ENCODE data around the gene TTC34.

The TTC34 gene

DNA sequence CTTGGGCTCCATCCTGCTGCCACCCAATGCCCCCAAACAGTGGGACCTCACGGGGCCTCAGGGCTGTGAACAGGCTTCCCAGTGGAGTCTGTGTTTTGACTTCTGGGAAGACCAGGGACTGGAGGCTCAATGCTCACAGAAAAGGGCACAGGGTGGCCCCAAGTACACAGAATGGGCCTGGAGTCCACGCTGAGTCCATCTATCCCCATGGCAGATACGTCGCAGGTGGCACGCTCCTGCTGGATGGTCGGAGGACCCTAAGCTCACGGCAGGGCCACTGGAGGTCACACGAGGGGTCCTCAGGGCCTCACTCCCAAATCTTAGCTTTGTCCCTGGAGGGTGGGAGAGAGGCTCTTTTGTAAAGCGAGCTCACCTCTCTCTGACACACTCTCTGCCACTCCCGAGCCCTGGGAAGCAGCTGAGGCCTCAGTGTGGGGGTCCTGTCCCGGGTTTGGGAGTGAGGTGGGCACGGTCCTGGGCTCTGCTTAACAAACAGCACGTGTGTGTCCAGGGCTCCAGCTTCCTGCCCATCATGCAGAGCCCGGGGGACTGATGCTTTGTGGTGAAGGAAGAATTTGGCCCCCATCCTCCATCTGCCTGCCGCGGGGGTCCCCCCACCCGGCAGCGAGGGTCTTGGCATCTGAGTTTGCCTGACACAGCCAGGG is 27.2 kb upstream of the TTC34 start:
- no peak for DNase-seq (ENCODE audit: low read depth)
- TF ChIP-seq, protein P1, sequence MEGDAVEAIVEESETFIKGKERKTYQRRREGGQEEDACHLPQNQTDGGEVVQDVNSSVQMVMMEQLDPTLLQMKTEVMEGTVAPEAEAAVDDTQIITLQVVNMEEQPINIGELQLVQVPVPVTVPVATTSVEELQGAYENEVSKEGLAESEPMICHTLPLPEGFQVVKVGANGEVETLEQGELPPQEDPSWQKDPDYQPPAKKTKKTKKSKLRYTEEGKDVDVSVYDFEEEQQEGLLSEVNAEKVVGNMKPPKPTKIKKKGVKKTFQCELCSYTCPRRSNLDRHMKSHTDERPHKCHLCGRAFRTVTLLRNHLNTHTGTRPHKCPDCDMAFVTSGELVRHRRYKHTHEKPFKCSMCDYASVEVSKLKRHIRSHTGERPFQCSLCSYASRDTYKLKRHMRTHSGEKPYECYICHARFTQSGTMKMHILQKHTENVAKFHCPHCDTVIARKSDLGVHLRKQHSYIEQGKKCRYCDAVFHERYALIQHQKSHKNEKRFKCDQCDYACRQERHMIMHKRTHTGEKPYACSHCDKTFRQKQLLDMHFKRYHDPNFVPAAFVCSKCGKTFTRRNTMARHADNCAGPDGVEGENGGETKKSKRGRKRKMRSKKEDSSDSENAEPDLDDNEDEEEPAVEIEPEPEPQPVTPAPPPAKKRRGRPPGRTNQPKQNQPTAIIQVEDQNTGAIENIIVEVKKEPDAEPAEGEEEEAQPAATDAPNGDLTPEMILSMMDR (IDR thresholded peaks at IDR 0.05; ENCODE audit: control insufficient read depth, insufficient read depth, low read depth, low read length, missing control alignments): no peak

DNA sequence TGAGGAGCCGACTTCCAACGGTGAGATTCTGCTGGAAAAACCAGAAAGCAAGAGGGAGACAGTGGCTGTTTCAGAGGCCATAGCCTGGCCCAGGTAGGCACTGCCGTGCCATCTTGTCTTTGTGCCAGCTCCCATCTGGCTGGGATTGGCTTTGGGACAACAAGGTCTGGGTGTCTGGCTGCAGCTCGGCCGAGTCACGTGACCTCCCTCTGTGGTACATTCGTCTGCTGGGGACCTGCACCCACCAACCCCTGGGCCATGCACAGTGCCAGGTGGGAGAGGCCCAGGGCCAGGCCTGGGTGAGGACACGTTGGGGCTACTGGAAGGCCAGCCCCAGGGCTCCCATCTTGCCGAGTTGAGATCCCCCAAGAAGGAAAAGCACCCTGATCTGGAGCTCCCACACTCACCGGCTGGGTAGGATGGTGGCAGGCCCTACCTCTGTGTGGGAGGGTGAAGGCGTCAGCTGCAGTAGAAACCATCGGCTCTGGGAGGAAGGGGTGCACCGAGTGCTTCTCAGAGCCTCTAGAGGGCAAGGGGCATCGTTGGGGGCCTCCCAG is 25.3 kb upstream of the TTC34 start:
- TF ChIP-seq, protein P1 (IDR thresholded peaks at IDR 0.05; ENCODE audit: control insufficient read depth, insufficient read depth, low read depth, low read length, missing control alignments): no peak
- no peak for DNase-seq (ENCODE audit: low read depth)
- H3K4me3 ChIP-seq (ENCODE audit: control insufficient read depth, low read depth, low read length): no peak overlapping the region

More for the DNA sequence above, 27.2 kb upstream of the TTC34 start:
- no peak overlapping the region for H3K4me3 ChIP-seq (ENCODE audit: control insufficient read depth, low read depth, low read length)

DNA sequence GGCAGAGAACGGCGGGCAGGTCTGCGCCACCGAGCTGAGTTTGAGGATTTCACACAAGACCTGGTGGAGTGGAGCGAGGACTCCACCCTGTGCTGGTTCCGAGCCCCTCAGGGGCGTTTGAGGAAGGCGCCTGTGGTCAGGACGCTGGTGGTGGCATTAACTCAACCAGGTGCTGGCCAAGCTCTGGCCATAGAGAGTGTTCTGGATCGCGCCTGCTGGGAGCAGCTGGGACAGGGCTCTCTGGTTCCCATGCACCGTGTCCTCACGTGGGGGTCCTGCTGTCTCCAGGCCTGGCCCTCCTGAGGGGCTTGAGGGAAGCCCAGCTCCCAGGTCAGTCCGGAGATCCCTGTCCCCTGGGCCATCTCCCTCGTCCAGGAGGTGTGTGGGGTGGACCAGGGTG is 24.8 kb upstream of the TTC34 start:
- DNase-seq (ENCODE audit: low read depth): no peak
- H3K4me3 ChIP-seq (ENCODE audit: control insufficient read depth, low read depth, low read length): no peak overlapping the region
- TF ChIP-seq, protein P1 (IDR thresholded peaks at IDR 0.05; ENCODE audit: control insufficient read depth, insufficient read depth, low read depth, low read length, missing control alignments): no peak

DNA sequence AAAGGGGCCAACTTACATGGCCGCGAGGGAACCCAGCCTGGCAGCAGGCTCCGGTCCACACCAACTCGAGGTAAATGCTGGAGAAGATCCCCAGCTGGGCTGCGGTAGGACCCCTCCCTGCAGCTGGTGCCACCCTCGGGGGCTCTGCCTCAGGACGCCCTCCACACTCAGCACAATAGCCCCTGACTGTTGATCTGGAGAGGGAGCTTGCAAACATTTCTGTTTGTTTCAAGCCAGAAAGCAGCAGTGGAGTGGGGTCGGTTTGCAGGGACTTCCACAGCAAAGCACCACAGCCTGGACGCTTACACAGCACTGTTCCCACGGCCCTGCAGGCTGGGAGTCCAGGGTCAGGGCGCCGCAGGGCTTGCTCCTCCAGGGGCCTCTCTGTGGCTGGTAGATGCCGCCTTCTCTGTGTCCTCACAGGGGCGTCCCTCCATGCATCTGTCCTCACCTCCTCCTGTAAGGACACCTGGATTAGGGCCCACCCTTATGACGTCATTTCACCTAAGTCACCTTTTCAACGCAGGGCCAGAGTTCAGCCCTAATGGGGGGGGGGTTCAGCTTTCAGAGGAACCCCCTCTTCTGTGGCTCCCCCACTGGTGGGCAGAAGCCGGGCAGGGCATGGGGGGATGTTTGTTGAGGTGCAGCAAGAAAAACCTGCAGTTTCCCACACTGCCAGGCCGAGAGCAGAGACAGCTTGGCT is 24.1 kb upstream of the TTC34 start:
- TF ChIP-seq, protein P1 (IDR thresholded peaks at IDR 0.05; ENCODE audit: control insufficient read depth, insufficient read depth, low read depth, low read length, missing control alignments): no peak
- H3K4me3 ChIP-seq (ENCODE audit: control insufficient read depth, low read depth, low read length): no peak overlapping the region
- no peak for DNase-seq (ENCODE audit: low read depth)

DNA sequence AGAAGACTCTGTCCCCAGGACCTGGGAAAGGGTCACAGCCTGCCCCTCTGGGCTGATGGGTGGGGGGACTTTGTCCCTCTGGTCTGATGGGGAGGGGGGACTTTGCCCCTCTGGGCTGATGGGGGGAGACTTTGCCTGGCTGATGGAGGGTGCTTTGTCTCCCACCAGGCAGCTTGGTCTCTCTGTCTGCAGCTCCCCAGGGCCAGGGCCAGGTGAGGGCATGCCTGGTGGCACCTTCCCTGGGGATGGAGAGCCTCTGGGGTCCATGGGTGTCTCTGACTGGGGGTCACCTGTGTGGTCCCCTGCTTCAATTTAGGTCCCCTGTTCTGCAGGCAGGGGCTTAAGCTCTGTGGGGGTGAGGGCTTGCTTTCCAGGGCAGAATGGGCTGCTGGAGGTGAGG is 23.5 kb upstream of the TTC34 start:
- TF ChIP-seq, protein P1 (IDR thresholded peaks at IDR 0.05; ENCODE audit: control insufficient read depth, insufficient read depth, low read depth, low read length, missing control alignments): no peak
- no peak overlapping the region for H3K4me3 ChIP-seq (ENCODE audit: control insufficient read depth, low read depth, low read length)
- DNase-seq (ENCODE audit: low read depth): no peak

DNA sequence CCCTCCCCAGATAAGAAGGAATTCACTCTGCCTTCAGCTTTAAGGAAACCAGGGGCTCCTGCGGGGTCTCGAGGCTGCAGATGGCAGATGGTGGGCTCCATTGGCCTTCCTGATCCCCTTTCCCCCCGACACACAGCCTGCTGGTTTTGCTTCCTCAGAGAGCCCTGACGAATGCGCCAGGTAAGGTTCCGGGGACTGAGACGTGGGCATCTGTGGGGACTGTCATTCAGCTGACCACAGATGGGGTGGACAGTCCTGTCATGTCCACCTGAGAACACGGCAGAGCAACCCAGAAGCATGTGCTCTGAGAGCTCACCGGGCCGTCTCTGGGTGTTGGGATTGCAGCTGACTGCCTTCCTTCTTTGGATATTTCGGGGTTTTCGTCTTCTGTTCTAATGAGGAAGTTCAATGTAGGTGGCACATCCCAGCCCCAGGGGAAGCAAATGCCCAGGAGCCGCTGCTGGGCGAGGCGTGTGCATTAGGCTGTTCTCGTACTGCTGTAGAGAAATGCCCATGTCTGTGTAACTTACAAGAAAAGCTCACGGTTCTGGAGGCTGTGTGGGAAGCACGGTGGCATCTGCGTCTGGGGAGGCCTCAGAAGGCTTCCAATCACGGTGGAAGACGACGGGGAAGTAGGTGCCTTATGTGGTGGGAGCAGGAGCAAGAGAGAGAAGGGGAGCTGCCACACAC is 22.6 kb upstream of the TTC34 start:
- no peak overlapping the region for H3K4me3 ChIP-seq (ENCODE audit: control insufficient read depth, low read depth, low read length)
- DNase-seq (ENCODE audit: low read depth): no peak
- TF ChIP-seq, protein P1 (IDR thresholded peaks at IDR 0.05; ENCODE audit: control insufficient read depth, insufficient read depth, low read depth, low read length, missing control alignments): no peak
